Measurements from ENCODE around the gene SAA1. TPM values are rescaled to one million over a fixed set of nuclear protein-coding genes. Genes with fewer than 3 reads are reported as not detected.

SAA1 gene
- total and polyA plus RNA-seq, 10 of the 15 experiments (the other 5 are each of a cell fraction or from before 2014, with no cell fraction given), result 0.36 to 6.9 TPM; not detected in 8

- TF ChIP-seq NFXL1 (IDR thresholded peaks at IDR 0.05; ENCODE audit: borderline replicate concordance), result no peak
- no peak for TF ChIP-seq PAX5 (IDR thresholded peaks at IDR 0.05; ENCODE audit: borderline replicate concordance, low read depth, low read length)
- TF ChIP-seq, protein P1, sequence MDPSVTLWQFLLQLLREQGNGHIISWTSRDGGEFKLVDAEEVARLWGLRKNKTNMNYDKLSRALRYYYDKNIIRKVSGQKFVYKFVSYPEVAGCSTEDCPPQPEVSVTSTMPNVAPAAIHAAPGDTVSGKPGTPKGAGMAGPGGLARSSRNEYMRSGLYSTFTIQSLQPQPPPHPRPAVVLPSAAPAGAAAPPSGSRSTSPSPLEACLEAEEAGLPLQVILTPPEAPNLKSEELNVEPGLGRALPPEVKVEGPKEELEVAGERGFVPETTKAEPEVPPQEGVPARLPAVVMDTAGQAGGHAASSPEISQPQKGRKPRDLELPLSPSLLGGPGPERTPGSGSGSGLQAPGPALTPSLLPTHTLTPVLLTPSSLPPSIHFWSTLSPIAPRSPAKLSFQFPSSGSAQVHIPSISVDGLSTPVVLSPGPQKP (IDR thresholded peaks at IDR 0.05; ENCODE audit: low read depth, low read length), result no peak
- TF ChIP-seq, protein P2, sequence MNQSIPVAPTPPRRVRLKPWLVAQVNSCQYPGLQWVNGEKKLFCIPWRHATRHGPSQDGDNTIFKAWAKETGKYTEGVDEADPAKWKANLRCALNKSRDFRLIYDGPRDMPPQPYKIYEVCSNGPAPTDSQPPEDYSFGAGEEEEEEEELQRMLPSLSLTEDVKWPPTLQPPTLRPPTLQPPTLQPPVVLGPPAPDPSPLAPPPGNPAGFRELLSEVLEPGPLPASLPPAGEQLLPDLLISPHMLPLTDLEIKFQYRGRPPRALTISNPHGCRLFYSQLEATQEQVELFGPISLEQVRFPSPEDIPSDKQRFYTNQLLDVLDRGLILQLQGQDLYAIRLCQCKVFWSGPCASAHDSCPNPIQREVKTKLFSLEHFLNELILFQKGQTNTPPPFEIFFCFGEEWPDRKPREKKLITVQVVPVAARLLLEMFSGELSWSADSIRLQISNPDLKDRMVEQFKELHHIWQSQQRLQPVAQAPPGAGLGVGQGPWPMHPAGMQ (IDR thresholded peaks at IDR 0.05; ENCODE audit: borderline replicate concordance), result no peak
- no peak for TF ChIP-seq FOXM1 (IDR thresholded peaks at IDR 0.05; ENCODE audit: low read depth, low read length)
- TF ChIP-seq, protein P3, sequence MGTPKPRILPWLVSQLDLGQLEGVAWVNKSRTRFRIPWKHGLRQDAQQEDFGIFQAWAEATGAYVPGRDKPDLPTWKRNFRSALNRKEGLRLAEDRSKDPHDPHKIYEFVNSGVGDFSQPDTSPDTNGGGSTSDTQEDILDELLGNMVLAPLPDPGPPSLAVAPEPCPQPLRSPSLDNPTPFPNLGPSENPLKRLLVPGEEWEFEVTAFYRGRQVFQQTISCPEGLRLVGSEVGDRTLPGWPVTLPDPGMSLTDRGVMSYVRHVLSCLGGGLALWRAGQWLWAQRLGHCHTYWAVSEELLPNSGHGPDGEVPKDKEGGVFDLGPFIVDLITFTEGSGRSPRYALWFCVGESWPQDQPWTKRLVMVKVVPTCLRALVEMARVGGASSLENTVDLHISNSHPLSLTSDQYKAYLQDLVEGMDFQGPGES (IDR thresholded peaks at IDR 0.05), result no peak
- no peak for TF ChIP-seq NFIC (IDR thresholded peaks at IDR 0.05; ENCODE audit: low read depth, low read length)
- no peak for TF ChIP-seq ATF3 (IDR thresholded peaks at IDR 0.05; ENCODE audit: borderline replicate concordance, extremely low read depth, low read depth, low read length)
- TF ChIP-seq MEF2B (IDR thresholded peaks at IDR 0.05; ENCODE audit: partially characterized antibody, poor library complexity, severe bottlenecking), result no peak
- TF ChIP-seq CEBPZ (IDR thresholded peaks at IDR 0.05; ENCODE audit: low read depth, low read length), result no peak
- TF ChIP-seq, protein P4, sequence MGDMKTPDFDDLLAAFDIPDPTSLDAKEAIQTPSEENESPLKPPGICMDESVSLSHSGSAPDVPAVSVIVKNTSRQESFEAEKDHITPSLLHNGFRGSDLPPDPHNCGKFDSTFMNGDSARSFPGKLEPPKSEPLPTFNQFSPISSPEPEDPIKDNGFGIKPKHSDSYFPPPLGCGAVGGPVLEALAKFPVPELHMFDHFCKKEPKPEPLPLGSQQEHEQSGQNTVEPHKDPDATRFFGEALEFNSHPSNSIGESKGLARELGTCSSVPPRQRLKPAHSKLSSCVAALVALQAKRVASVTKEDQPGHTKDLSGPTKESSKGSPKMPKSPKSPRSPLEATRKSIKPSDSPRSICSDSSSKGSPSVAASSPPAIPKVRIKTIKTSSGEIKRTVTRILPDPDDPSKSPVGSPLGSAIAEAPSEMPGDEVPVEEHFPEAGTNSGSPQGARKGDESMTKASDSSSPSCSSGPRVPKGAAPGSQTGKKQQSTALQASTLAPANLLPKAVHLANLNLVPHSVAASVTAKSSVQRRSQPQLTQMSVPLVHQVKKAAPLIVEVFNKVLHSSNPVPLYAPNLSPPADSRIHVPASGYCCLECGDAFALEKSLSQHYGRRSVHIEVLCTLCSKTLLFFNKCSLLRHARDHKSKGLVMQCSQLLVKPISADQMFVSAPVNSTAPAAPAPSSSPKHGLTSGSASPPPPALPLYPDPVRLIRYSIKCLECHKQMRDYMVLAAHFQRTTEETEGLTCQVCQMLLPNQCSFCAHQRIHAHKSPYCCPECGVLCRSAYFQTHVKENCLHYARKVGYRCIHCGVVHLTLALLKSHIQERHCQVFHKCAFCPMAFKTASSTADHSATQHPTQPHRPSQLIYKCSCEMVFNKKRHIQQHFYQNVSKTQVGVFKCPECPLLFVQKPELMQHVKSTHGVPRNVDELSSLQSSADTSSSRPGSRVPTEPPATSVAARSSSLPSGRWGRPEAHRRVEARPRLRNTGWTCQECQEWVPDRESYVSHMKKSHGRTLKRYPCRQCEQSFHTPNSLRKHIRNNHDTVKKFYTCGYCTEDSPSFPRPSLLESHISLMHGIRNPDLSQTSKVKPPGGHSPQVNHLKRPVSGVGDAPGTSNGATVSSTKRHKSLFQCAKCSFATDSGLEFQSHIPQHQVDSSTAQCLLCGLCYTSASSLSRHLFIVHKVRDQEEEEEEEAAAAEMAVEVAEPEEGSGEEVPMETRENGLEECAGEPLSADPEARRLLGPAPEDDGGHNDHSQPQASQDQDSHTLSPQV (IDR thresholded peaks at IDR 0.05), result no peak
- no peak for TF ChIP-seq E2F8 (IDR thresholded peaks at IDR 0.05; ENCODE audit: low read depth, partially characterized antibody)
- TF ChIP-seq ZNF384 (IDR thresholded peaks at IDR 0.05; ENCODE audit: borderline replicate concordance, low read depth, low read length), result no peak
- no peak for TF ChIP-seq TAF1 (IDR thresholded peaks at IDR 0.05; ENCODE audit: borderline replicate concordance, low read depth, low read length)
Measured at GRCh38 chr11:18243783-18244362, 22.2 kb upstream of the SAA1 start (continued).

Measured in GM12878 (cell line).